Endodermal cell (in vitro differentiated cells): ENCODE data around the gene DHRS12. TPM values are rescaled to one million over a fixed set of nuclear protein-coding genes. Genes with fewer than 3 reads are reported as not detected.

ENCODE experiments used
- DNase-seq: peaks from one replicate; pipeline ENCODE4 v3.0.0-alpha.2; 2017
- H3K27ac ChIP-seq: 2 replicates; pipeline ENCODE4 v1.5.1; 2013; ENCODE audit warnings: mild to moderate bottlenecking, low read depth, low read length, moderate library complexity
- H3K27me3 ChIP-seq: 2 replicates; pipeline ENCODE4 v1.6.1; 2013; ENCODE audit warnings: mild to moderate bottlenecking, low read length, moderate library complexity; ENCODE audit not compliant: insufficient read depth, control insufficient read depth, poor library complexity, severe bottlenecking
- H3K36me3 ChIP-seq: 2 replicates; pipeline ENCODE4 v1.7.0; 2013; ENCODE audit warnings: mild to moderate bottlenecking, low read length, moderate library complexity; ENCODE audit not compliant: control insufficient read depth, insufficient read depth
- H3K4me1 ChIP-seq: one replicate; pipeline ENCODE4 v1.7.0; 2013; ENCODE audit warnings: low read length; ENCODE audit not compliant: control insufficient read depth, insufficient read depth
- H3K4me3 ChIP-seq: 2 replicates; pipeline ENCODE4 v1.5.1; 2013; ENCODE audit warnings: mild to moderate bottlenecking, low read length, moderate library complexity
- H3K9ac ChIP-seq: 2 replicates; pipeline ENCODE4 v1.6.1; 2013; ENCODE audit warnings: mild to moderate bottlenecking, low read length, moderate library complexity; ENCODE audit not compliant: poor library complexity, severe bottlenecking; ENCODE audit errors: extremely low read depth
- H3K9me3 ChIP-seq: 2 replicates; pipeline ENCODE4 v1.6.1; 2013; ENCODE audit warnings: mild to moderate bottlenecking, low read length, moderate library complexity; ENCODE audit not compliant: control insufficient read depth
- H3K27ac Mint-ChIP-seq: 2 replicates; pipeline ENCODE4 v1.8.0; 2020; ENCODE audit warnings: mixed read lengths
- H3K27me3 Mint-ChIP-seq: 2 replicates; pipeline ENCODE4 v1.8.0; 2021; ENCODE audit warnings: mild to moderate bottlenecking, mixed read lengths; ENCODE audit not compliant: insufficient read depth
- H3K36me3 Mint-ChIP-seq: 2 replicates; pipeline ENCODE4 v1.8.0; 2020; ENCODE audit warnings: low read depth, mixed read lengths
- H3K4me1 Mint-ChIP-seq: 2 replicates; pipeline ENCODE4 v1.8.0; 2020; ENCODE audit warnings: mixed read lengths
- H3K4me3 Mint-ChIP-seq: 2 replicates; pipeline ENCODE4 v1.8.0; 2020; ENCODE audit warnings: mild to moderate bottlenecking, moderate library complexity, mixed read lengths
- H3K9me3 Mint-ChIP-seq: 2 replicates; pipeline ENCODE4 v1.8.0; 2020; ENCODE audit warnings: mild to moderate bottlenecking, mixed read lengths
- WGBS, 2 experiments: methylation state at CpG; one replicate each; pipeline versions ENCODE4 v1.1.5 to v1.1.7; 2013; ENCODE audit warnings: missing lambda C conversion rate in 2 of 2, mixed read lengths in 1 of 2; ENCODE audit not compliant: insufficient coverage in 1 of 2, insufficient read length in 1 of 2; 5-methylcytosine and 5-hydroxymethylcytosine counted together
- total RNA-seq, 2 donors: library from RNA; stranded (reverse); fragmentation: NEBNext Ultra II Directional in 1 of 2; extraction: Animal tissue kit (Norgen Biotek cat#: 25700) in 1 of 2; gene quantifications; 2 replicates in 1 of 2; 3 replicates in 1 of 2; pipeline ENCODE4 v1.2.1, GENCODE V29; 2021
- TF ChIP-seq, protein P1 (sequence below): fragments of 200-600 bp; sonication (generic); conservative IDR thresholded peaks from 2 replicates; pipeline ENCODE4 v1.5.0; 2021; ENCODE audit warnings: antibody characterized with exemption, mild to moderate bottlenecking

The DHRS12 gene
- total RNA-seq, 2 donors from 2014 or later: 13.8 to 19.8 TPM

DNA sequence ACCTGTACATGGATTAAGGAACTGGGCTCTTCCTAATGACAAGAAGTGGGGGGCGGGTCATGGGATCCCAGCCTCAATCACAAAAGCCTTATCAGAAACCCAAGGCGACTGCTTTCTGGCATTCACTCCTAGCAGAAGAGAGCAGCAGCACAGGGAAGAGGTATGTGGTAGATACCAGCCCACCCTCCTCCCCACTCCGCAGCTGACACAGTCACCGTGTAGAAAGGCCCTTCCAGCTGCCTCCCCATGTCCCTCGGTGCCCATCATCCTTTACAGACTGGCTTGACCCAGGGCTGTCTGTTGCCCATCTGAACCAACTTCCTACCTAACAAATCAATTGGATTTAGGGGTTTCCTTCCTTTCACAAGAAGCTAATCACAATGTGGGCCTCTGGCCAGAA is 3.1 kb upstream of the DHRS12 start:
- H3K9ac ChIP-seq: no peak overlapping the region
- WGBS, 2 experiments: 78 to 88% methylated on average over 2 to 5 of the region's 5 CpGs
- H3K9me3 ChIP-seq: no peaks in the 10 kb centered on the region
- no peaks in the 10 kb centered on the region for H3K27me3 ChIP-seq
- H3K4me1 Mint-ChIP-seq: peaks cover 28% of the 10 kb centered on the region
- no peaks in the 10 kb centered on the region for H3K9me3 Mint-ChIP-seq
- H3K4me3 Mint-ChIP-seq: no peak overlapping the region
- peaks cover 9% of the 10 kb centered on the region for H3K4me1 ChIP-seq
- no peaks in the 10 kb centered on the region for H3K36me3 ChIP-seq
- H3K36me3 Mint-ChIP-seq: no peaks in the 10 kb centered on the region
- H3K4me3 ChIP-seq: no peak overlapping the region
- no peak overlapping the region for H3K27ac Mint-ChIP-seq
- no peaks in the 10 kb centered on the region for H3K27me3 Mint-ChIP-seq
- TF ChIP-seq, protein P1, sequence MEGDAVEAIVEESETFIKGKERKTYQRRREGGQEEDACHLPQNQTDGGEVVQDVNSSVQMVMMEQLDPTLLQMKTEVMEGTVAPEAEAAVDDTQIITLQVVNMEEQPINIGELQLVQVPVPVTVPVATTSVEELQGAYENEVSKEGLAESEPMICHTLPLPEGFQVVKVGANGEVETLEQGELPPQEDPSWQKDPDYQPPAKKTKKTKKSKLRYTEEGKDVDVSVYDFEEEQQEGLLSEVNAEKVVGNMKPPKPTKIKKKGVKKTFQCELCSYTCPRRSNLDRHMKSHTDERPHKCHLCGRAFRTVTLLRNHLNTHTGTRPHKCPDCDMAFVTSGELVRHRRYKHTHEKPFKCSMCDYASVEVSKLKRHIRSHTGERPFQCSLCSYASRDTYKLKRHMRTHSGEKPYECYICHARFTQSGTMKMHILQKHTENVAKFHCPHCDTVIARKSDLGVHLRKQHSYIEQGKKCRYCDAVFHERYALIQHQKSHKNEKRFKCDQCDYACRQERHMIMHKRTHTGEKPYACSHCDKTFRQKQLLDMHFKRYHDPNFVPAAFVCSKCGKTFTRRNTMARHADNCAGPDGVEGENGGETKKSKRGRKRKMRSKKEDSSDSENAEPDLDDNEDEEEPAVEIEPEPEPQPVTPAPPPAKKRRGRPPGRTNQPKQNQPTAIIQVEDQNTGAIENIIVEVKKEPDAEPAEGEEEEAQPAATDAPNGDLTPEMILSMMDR: no peak
- H3K27ac ChIP-seq: no peak overlapping the region
- DNase-seq: no peak

DNA sequence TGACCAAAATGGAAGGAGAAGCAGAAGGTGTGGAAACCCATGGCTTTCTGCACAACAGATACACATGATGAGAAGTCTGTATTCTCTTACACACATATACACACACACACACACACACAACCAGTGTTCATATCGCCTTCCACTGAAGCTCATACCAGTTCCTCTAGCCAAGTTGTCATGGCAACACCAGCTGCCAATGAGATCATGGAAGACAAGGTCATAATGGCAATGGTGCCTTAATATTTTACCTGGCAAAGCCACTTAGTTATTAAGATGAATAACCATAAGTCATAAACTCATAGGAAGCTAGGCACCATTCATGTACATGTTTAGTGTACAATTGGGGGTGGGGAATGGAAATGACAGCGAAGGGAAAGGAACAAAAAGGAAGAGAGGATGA is 2.6 kb upstream of the DHRS12 start:
- WGBS, 2 experiments: 58 to 88% methylated on average over 2 of the region's 2 CpGs
- Histone ChIP-seq H3K27ac (no peak overlapping the region), H3K9ac (no peak overlapping the region), H3K4me1 (peaks cover 9% of the 10 kb centered on the region), H3K36me3 (no peaks in the 10 kb centered on the region), H3K4me3 (no peak overlapping the region), H3K9me3 (no peaks in the 10 kb centered on the region), H3K27me3 (no peaks in the 10 kb centered on the region)
- TF ChIP-seq, protein P1: no peak
- Mint-ChIP-seq H3K4me1 (peaks cover 33% of the 10 kb centered on the region), H3K4me3 (no peak overlapping the region), H3K36me3 (no peaks in the 10 kb centered on the region), H3K27ac (no peak overlapping the region), H3K9me3 (no peaks in the 10 kb centered on the region), H3K27me3 (no peaks in the 10 kb centered on the region)
- DNase-seq: no peak

GRCh38 chr13:51805925-51806324 is 2.0 kb upstream of the DHRS12 start:
- Histone ChIP-seq H3K27me3 (no peaks in the 10 kb centered on the region), H3K9ac (no peak overlapping the region), H3K4me3 (no peak overlapping the region), H3K36me3 (no peaks in the 10 kb centered on the region), H3K27ac (no peak overlapping the region), H3K4me1 (peaks cover 9% of the 10 kb centered on the region), H3K9me3 (no peaks in the 10 kb centered on the region)
- H3K36me3 Mint-ChIP-seq: no peaks in the 10 kb centered on the region
- no peak overlapping the region for H3K4me3 Mint-ChIP-seq
- no peak for DNase-seq
- WGBS, 2 experiments: 95% methylated on average over 2 of the region's 2 CpGs; no CpG with 5 or more reads in 1 of the 2 experiments
- TF ChIP-seq, protein P1: no peak
- no peaks in the 10 kb centered on the region for H3K9me3 Mint-ChIP-seq
- no peaks in the 10 kb centered on the region for H3K27me3 Mint-ChIP-seq
- H3K4me1 Mint-ChIP-seq: peaks cover 36% of the 10 kb centered on the region
- no peak overlapping the region for H3K27ac Mint-ChIP-seq
